Brain microvascular endothelial cell (primary cell): Measurements from ENCODE around the gene MDN1.

Experiments
- DNase-seq: peaks from one replicate; pipeline ENCODE4 v3.0.0-alpha.2; 2020
- H3K27ac ChIP-seq: fragments of 250-450 bp; sonication (Bioruptor Pico); 2 replicates; pipeline ENCODE4 v1.5.1; 2020; ENCODE audit warnings: mild to moderate bottlenecking, moderate library complexity
- H3K27me3 ChIP-seq: fragments of 250-450 bp; sonication (Bioruptor Pico); replicated peaks from 2 replicates; pipeline ENCODE4 v1.5.1; 2020; ENCODE audit warnings: mild to moderate bottlenecking
- H3K36me3 ChIP-seq: fragments of 250-450 bp; sonication (Bioruptor Pico); replicated peaks from 2 replicates; pipeline ENCODE4 v1.5.1; 2020; ENCODE audit warnings: mild to moderate bottlenecking
- H3K4me3 ChIP-seq: 2 replicates; pipeline ENCODE4 v1.5.1; 2011; ENCODE audit warnings: low read depth, mild to moderate bottlenecking, control low read depth, low read length, moderate library complexity
- in situ Hi-C: cut with HindIII; loops from 2 replicates; pipeline ENCODE4 v1.10.0; 2017; ENCODE audit warnings: low sequenced_read_pairs, low pct_ligation_motif_present
- TF ChIP-seq, protein P1 (sequence below): IDR thresholded peaks from 2 replicates; pipeline ENCODE4 v1.5.1; 2011; ENCODE audit warnings: low read depth, mild to moderate bottlenecking, moderate library complexity, low read length, control low read depth, inconsistent platforms; ENCODE audit errors: missing control alignments

The MDN1 gene

DNA sequence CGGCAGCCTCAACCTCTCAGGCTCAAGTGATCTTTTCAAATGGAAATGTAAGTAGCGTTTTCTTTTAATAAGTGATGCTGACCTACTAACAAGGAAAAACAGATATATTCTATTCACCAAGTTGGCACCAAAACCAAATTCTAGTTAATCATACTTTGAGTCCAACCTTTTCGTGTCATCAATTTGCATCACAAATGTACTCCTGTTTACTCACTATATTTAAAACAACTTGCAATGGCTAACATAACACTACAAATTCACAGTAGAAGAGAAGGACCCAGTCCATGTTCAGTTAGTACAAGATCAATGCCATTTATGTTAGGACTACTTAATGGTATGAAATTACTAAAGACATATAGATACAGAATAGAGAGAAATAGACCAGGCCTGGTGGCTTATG is 50.0 kb downstream of the MDN1 start:
- Histone ChIP-seq H3K4me3 (no peak overlapping the region), H3K36me3 (peaks cover 31% of the 10 kb centered on the region), H3K27ac (no peak overlapping the region), H3K27me3 (no peaks in the 10 kb centered on the region)
- no peak for DNase-seq
- TF ChIP-seq, protein P1, sequence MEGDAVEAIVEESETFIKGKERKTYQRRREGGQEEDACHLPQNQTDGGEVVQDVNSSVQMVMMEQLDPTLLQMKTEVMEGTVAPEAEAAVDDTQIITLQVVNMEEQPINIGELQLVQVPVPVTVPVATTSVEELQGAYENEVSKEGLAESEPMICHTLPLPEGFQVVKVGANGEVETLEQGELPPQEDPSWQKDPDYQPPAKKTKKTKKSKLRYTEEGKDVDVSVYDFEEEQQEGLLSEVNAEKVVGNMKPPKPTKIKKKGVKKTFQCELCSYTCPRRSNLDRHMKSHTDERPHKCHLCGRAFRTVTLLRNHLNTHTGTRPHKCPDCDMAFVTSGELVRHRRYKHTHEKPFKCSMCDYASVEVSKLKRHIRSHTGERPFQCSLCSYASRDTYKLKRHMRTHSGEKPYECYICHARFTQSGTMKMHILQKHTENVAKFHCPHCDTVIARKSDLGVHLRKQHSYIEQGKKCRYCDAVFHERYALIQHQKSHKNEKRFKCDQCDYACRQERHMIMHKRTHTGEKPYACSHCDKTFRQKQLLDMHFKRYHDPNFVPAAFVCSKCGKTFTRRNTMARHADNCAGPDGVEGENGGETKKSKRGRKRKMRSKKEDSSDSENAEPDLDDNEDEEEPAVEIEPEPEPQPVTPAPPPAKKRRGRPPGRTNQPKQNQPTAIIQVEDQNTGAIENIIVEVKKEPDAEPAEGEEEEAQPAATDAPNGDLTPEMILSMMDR: no peak
- in situ Hi-C loops: no loop called here

DNA sequence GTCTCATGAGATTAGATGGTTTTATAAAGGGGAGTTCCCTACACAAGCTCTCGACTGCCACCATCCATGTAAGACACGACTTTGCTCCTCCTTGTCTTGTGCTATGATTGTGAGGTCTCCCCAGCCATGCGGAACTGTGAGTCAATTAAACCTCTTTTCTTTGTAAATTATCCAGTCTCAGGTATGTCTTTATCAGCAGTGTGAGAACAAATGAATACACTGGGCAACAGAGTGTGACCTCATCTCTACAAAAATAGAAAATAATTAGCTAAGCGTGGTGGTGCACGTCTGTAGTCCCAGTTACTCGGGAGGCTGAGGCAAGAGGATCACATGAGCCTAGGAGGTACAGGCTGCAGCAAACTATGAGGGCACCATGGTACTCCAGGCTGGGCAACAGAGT is 51.3 kb downstream of the MDN1 start:
- Histone ChIP-seq H3K27me3 (no peaks in the 10 kb centered on the region), H3K4me3 (no peak overlapping the region), H3K36me3 (peaks cover 31% of the 10 kb centered on the region), H3K27ac (no peak overlapping the region)
- TF ChIP-seq, protein P1: no peak
- in situ Hi-C loops: no loop called here
- DNase-seq: no peak

DNA sequence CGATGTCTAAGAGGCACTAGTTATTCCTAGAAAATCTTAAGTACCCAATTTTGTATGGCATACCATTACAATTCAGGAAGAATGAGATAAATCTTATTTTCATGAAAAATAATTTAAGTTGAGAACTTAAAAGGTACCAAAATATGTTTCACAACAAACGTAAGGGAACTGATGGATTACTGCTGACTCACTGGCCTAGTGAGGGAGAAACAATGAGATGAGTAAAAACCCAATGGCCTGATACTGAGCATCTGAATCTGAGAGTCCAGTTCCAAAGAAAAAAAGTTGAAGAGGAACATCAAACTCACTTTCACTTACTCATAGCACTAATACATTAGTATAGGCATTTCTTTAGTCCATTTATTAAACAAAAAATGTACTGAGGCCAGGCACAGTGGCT is 56.0 kb downstream of the MDN1 start:
- Histone ChIP-seq H3K36me3 (peaks cover 9% of the 10 kb centered on the region), H3K4me3 (no peak overlapping the region), H3K27ac (no peak overlapping the region), H3K27me3 (no peaks in the 10 kb centered on the region)
- TF ChIP-seq, protein P1: no peak
- no peak for DNase-seq
- in situ Hi-C loops: no loop called here

DNA sequence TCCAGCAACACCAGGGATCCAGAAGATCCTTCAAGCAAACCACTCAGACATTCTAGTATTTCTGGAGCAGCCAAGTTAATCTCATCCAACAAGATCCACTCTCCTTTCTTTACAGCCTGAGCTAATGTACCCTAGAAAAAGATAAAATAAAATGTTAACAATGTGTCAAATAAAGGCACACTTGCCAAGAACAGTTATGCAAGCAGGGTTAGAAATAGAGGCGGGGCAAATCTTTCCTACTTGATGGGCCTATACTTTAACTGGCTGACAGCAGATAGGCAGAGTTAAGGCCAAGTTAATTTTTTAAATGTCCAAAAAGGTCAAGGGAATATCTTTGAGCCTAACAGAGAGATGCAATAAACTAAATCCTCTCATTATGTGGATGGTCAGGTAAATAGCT is 60.8 kb downstream of the MDN1 start:
- in situ Hi-C loops: no loop called here
- TF ChIP-seq, protein P1: no peak
- peaks cover 17% of the 10 kb centered on the region for H3K36me3 ChIP-seq
- no peaks in the 10 kb centered on the region for H3K27me3 ChIP-seq
- no peak for DNase-seq
- no peak overlapping the region for H3K27ac ChIP-seq
- no peak overlapping the region for H3K4me3 ChIP-seq

DNA sequence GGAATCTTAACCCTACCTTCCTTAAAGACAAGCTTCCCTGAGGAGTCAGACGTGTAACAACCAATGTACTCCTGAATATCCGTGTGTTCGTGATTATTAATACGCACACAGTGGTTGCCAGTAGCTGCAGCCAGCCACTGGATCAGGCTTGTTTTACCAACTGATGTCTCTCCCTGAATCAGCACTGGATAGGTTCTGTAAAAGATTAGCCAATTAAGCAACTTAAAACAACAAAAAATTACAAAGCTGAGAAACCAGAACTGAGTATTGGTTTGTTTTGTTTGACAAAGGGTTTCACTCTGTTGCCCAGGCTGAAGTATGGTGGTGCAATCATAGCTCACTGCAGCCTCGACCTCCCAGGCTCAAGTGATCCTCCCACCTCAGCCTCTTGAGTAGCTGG is 69.3 kb downstream of the MDN1 start:
- Histone ChIP-seq H3K4me3 (no peak overlapping the region), H3K36me3 (peaks cover 18% of the 10 kb centered on the region), H3K27ac (no peak overlapping the region), H3K27me3 (no peaks in the 10 kb centered on the region)
- in situ Hi-C loops: no loop called here
- TF ChIP-seq, protein P1: no peak
- DNase-seq: no peak

DNA sequence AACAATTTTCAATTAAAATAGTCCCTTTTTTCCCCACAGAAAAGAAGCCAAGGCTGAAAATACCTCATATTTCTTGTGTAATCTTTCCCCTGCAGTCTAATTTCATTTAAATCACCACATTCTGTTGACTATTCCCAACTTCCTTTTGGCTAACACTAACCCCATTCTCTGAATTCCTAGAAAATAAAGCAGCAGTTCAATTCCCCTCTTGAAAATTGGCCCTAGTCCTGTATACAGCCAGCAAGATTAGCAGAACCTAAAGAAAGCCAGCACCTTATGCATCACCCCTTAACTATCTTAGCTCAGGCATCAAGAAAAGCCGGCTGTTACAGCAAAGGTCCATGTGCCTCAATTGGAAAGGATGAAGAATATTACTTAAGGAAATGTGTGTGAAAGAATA is 69.7 kb downstream of the MDN1 start:
- Histone ChIP-seq H3K27ac (no peak overlapping the region), H3K27me3 (no peaks in the 10 kb centered on the region), H3K36me3 (peaks cover 18% of the 10 kb centered on the region), H3K4me3 (no peak overlapping the region)
- no peak for DNase-seq
- in situ Hi-C loops: no loop called here
- TF ChIP-seq, protein P1: no peak
